Tibial nerve (tissue), 4 donors: Measurements from ENCODE around the gene FLRT2. TPM values are rescaled to one million over a fixed set of nuclear protein-coding genes. Genes with fewer than 3 reads are reported as not detected.

Experiments
- DNase-seq, 2 donors: peaks; one replicate each; pipeline ENCODE4 v3.0.0-alpha.2; 2019; ENCODE audit warnings: low spot score in 2 of 2
- H3K27ac ChIP-seq, 4 donors: fragments of 200-600 bp; sonication (generic) in 3 of 4; one replicate each; pipeline ENCODE4 v1.5.1; 2017 to 2019; ENCODE audit warnings: mild to moderate bottlenecking in 1 of 4
- H3K27me3 ChIP-seq, 2 donors: fragments of 200-600 bp; sonication (generic) in 1 of 2; one replicate each; pipeline versions ENCODE4 v1.5.1 to v1.6.0; 2017 to 2019
- H3K36me3 ChIP-seq, 3 donors: fragments of 200-600 bp; sonication (generic); one replicate each; pipeline ENCODE4 v1.5.1; 2018 to 2019
- H3K4me1 ChIP-seq, 4 donors: fragments of 200-600 bp; sonication (generic) in 3 of 4; one replicate each; pipeline ENCODE4 v1.5.1; 2017 to 2019
- H3K4me3 ChIP-seq, 4 donors: fragments of 200-600 bp; sonication (generic) in 3 of 4; one replicate each; pipeline ENCODE4 v1.5.1; 2017 to 2019; ENCODE audit warnings: mild to moderate bottlenecking in 1 of 4, moderate library complexity in 1 of 4
- H3K9me3 ChIP-seq, 4 donors: fragments of 200-600 bp; sonication (generic) in 3 of 4; one replicate each; pipeline ENCODE4 v1.5.1; 2017 to 2019
- CTCF ChIP-seq, 5 experiments: fragments of 200-600 bp in 3 of 5; fragments of 450-650 bp in 2 of 5; sonication (generic) in 3 of 5; IDR thresholded peaks; one replicate each; pipeline ENCODE4 v1.5.1; 2016 to 2019; ENCODE audit warnings: antibody characterized with exemption in 5 of 5, mild to moderate bottlenecking in 3 of 5, moderate library complexity in 2 of 5
- EP300 ChIP-seq, 2 donors: sonication (generic); formaldehyde crosslinking; IDR thresholded peaks; one replicate each; pipeline ENCODE4 v1.6.1; 2017; ENCODE audit warnings: antibody characterized with exemption in 2 of 2, mild to moderate bottlenecking in 1 of 2
- POLR2A ChIP-seq, 2 donors: fragments of 450-650 bp; IDR thresholded peaks; one replicate each; pipeline ENCODE4 v1.6.1; 2017; ENCODE audit warnings: antibody characterized with exemption in 2 of 2, mild to moderate bottlenecking in 2 of 2, moderate library complexity in 2 of 2
- WGBS, 2 donors: methylation state at CpG; one replicate each; pipeline ENCODE4 v1.1.5; 2018; 5-methylcytosine and 5-hydroxymethylcytosine counted together
- total RNA-seq, 4 donors: library from RNA; depleted of rRNA; stranded (reverse); fragments of >200 nt; gene quantifications; one replicate each; pipeline ENCODE4 v1.1.0, GENCODE V29; 2016

FLRT2 gene
- total RNA-seq, 4 donors from 2014 or later: 26.4 to 109 (median 71.6) TPM

GRCh38 chr14:85576218-85576617, 46.3 kb downstream of the FLRT2 start:
- Histone ChIP-seq H3K4me3 (no peak overlapping the region), H3K36me3 (no peaks in the 10 kb centered on the region), H3K9me3 (no peaks in the 10 kb centered on the region), H3K4me1 (peaks cover 0 to 72% (median 0%) of the 10 kb centered on the region in 4 donors), H3K27ac (no peak overlapping the region), H3K27me3 (no peaks in the 10 kb centered on the region)
- TF ChIP-seq EP300 (IDR thresholded peaks at IDR 0.05): no peak
- TF ChIP-seq POLR2A (IDR thresholded peaks at IDR 0.05): no peak
- TF ChIP-seq CTCF (IDR thresholded peaks at IDR 0.05): no peak
- 50 to 53% methylated on average over 3 of the region's 3 CpGs for WGBS, 2 donors
- DNase-seq: no peak

GRCh38 chr14:85576848-85577542, 47.1 kb downstream of the FLRT2 start:
- no peak overlapping the region for H3K4me3 ChIP-seq
- no peaks in the 10 kb centered on the region for H3K9me3 ChIP-seq
- no peaks in the 10 kb centered on the region for H3K36me3 ChIP-seq
- 56 to 66% methylated on average over 5 of the region's 5 CpGs for WGBS, 2 donors
- no peaks in the 10 kb centered on the region for H3K27me3 ChIP-seq
- TF ChIP-seq EP300 (IDR thresholded peaks at IDR 0.05) (no peak), POLR2A (IDR thresholded peaks at IDR 0.05) (no peak), CTCF (IDR thresholded peaks at IDR 0.05) (no peak)
- H3K4me1 ChIP-seq: peaks cover 0 to 72% (median 0%) of the 10 kb centered on the region in 4 donors
- no peak overlapping the region for H3K27ac ChIP-seq
- DNase-seq: no peak

GRCh38 chr14:85577543-85578114, 47.7 kb downstream of the FLRT2 start:
- Histone ChIP-seq H3K27ac (no peak overlapping the region), H3K27me3 (no peaks in the 10 kb centered on the region), H3K9me3 (no peaks in the 10 kb centered on the region), H3K4me1 (peaks cover 0 to 70% (median 0%) of the 10 kb centered on the region in 4 donors), H3K36me3 (no peaks in the 10 kb centered on the region), H3K4me3 (no peak overlapping the region)
- no peak for DNase-seq
- TF ChIP-seq EP300 (IDR thresholded peaks at IDR 0.05) (no peak), POLR2A (IDR thresholded peaks at IDR 0.05) (no peak), CTCF (IDR thresholded peaks at IDR 0.05) (no peak)
- whole genome bisulfite sequencing, 2 donors: 74 to 75% methylated on average over 7 of the region's 7 CpGs

GRCh38 chr14:85578357-85578756, 48.4 kb downstream of the FLRT2 start:
- no peak for DNase-seq
- TF ChIP-seq CTCF (IDR thresholded peaks at IDR 0.05) (no peak), EP300 (IDR thresholded peaks at IDR 0.05) (no peak), POLR2A (IDR thresholded peaks at IDR 0.05) (no peak)
- Histone ChIP-seq H3K4me1 (peaks cover 0 to 69% (median 0%) of the 10 kb centered on the region in 4 donors), H3K36me3 (no peaks in the 10 kb centered on the region), H3K4me3 (no peak overlapping the region), H3K27me3 (no peaks in the 10 kb centered on the region), H3K9me3 (no peaks in the 10 kb centered on the region), H3K27ac (peak overlapping the region in 2 of 4 donors; percentile 19 to 32)
- 71 to 74% methylated on average over 8 of the region's 8 CpGs for WGBS, 2 donors

GRCh38 chr14:85578930-85579329, 49.0 kb downstream of the FLRT2 start:
- peak overlapping the region in 2 of 4 donors; percentile 19 to 32 for H3K27ac ChIP-seq
- H3K36me3 ChIP-seq: no peaks in the 10 kb centered on the region
- 34 to 41% methylated on average over 2 of the region's 2 CpGs for WGBS, 2 donors
- no peaks in the 10 kb centered on the region for H3K27me3 ChIP-seq
- peaks cover 0 to 69% (median 0%) of the 10 kb centered on the region in 4 donors for H3K4me1 ChIP-seq
- no peak for DNase-seq
- no peak for TF ChIP-seq POLR2A (IDR thresholded peaks at IDR 0.05)
- H3K9me3 ChIP-seq: no peaks in the 10 kb centered on the region
- no peak overlapping the region for H3K4me3 ChIP-seq
